ENCODE results near the gene RFFL.
"Not testable (repeated sequence)": the region's sequence is repeated elsewhere in the genome, so short reads cannot be mapped to it uniquely, and the experiment has no call there.

RFFL gene

GRCh38 chr17:35063514-35064223 is at the start of gene RFFL:
Gene RFFL (minus strand): TSS chr17:35063707. CDS start chr17:35026553, 37,154 bp downstream.
- peak; percentile 98 for FAIRE-seq
- DNase-seq (ENCODE audit: insufficient read length, low spot score): peak; percentile 62

DNA sequence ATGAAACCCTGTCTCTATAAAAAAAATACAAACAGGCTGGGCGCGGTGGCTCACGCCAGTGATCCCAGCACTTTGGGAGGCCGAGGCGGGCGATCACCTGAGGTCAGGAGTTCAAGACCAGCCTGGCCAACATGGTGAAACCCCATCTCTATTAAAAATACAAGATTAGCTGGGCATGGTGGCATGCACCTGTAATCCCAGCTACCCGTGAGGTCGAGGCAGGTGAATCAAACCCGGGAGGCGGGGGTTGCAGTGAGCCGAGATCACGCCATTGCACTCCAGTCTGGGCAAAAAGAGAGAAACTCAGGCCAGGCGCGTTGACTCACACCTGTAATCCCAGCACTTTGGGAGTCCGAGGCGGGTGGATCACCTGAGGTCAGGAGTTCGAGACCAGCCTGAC is 47.3 kb upstream of the RFFL start:
- not testable (repeated sequence) for FAIRE-seq

GRCh38 chr17:35104844-35105450 is 41.4 kb upstream of the RFFL start:
- DNase-seq (ENCODE audit: insufficient read length, low spot score): no peak
- no peak for FAIRE-seq

More for the DNA sequence above, 47.3 kb upstream of the RFFL start:
- DNase-seq (ENCODE audit: insufficient read length, low spot score): not testable (repeated sequence)

DNA sequence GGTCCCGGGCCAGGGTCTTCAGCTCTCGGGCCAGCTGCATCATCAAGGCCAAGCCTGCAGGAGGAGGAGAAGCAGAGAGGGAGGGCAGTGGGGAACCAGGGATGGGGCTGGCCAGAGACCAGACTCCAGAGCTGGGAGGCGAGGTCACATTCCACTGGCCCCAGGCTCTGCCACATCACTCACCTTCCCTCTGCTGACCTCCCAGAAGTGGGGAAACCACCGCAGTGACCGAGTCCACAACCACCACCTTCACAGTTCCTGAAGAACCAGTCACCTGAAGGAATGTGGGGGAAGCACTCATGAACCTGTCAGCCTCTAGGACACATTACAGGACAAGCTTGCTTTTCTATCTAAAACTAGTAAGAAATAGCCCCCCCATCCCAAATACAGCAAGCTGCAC is 39.8 kb upstream of the RFFL start:
- FAIRE-seq (no peak), DNase-seq (ENCODE audit: insufficient read length, low spot score) (no peak)

GRCh38 chr17:35101725-35102124 is 38.2 kb upstream of the RFFL start:
- DNase-seq (ENCODE audit: insufficient read length, low spot score) (no peak), FAIRE-seq (no peak)

GRCh38 chr17:35101036-35101435 is 37.5 kb upstream of the RFFL start:
- no peak for FAIRE-seq
- no peak for DNase-seq (ENCODE audit: insufficient read length, low spot score)

GRCh38 chr17:35099908-35100307 is 36.4 kb upstream of the RFFL start:
- DNase-seq (ENCODE audit: insufficient read length, low spot score): no peak
- no peak for FAIRE-seq

GRCh38 chr17:35097776-35098175 is 34.3 kb upstream of the RFFL start:
- FAIRE-seq (no peak), DNase-seq (ENCODE audit: insufficient read length, low spot score) (no peak)

GRCh38 chr17:35095741-35096140 is 32.2 kb upstream of the RFFL start:
- FAIRE-seq (no peak), DNase-seq (ENCODE audit: insufficient read length, low spot score) (no peak)

DNA sequence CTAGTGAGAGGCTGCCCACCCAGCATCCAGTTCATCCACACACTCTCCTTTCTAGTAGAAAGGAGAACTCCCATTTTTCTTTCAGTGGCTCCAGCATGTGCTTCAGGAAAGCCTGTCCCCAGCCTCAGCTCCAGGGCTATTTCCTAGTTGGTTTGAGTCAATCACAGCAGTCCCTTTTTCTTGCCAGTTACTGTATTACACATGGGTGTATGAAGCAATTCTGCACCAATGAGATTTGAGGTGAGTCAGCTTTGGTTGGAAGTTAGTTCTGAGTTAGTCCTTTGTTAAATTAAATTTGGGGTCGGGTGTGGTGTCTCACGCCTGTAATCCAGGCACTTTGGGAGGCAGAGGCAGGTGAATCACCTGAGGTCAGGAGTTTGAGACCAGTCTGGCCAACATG is 31.4 kb upstream of the RFFL start:
- FAIRE-seq (no peak), DNase-seq (ENCODE audit: insufficient read length, low spot score) (no peak)

DNA sequence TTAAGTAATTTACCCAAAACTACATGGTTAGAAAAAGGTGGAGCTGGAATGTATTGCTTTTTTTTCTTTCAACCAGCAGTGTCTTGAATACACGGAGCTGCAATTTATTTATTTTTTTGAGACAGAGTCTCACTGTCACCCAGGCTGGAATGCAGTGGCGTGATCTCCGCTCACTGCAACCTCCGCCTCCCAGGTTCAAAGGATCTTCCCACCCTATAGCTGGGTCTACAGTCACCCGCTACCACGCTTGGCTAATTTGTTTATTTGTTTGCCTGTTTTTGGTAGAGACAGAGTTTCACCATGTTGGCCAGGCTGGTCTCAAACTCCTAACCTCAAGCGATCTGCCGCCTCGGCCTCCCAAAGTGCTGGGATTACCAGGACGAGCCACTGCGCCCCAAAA is 27.2 kb upstream of the RFFL start:
- not testable (repeated sequence) for DNase-seq (ENCODE audit: insufficient read length, low spot score); FAIRE-seq

DNA sequence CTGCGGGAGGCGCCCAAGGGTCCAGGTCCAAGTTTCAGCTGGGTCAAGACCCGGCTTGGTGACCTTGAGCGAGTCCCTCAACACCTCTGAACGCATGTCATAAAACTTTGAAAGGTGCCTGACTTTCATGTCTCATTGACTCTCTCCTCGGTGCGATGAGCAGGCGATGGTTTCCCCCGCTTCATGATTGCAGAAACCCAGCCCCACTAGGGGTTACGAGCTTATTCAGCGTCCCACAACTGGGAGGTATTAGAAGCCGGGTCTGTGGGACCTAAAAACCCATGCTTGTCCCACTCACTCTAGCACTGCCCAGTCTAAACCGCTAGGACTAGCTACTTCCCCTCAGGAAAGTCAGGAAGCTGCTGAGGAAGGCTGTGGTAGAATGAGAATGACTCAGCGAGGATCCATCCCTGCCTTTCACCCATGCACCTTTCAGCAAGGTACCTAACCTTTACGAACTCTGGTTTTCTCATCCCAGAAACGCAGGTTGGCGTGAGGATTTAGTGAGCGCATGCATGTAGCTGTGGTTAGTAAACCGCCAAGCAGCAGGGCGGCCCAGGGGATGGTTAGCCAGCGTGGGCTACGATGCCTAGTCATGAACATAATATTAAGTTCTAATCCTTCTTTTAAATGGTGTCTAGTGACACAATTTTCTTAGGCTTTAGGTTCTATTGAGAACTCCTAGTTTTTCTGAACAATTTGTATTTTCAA is 26.2 kb upstream of the RFFL start:
- FAIRE-seq (peak; percentile 79), DNase-seq (ENCODE audit: insufficient read length, low spot score) (no peak)

DNA sequence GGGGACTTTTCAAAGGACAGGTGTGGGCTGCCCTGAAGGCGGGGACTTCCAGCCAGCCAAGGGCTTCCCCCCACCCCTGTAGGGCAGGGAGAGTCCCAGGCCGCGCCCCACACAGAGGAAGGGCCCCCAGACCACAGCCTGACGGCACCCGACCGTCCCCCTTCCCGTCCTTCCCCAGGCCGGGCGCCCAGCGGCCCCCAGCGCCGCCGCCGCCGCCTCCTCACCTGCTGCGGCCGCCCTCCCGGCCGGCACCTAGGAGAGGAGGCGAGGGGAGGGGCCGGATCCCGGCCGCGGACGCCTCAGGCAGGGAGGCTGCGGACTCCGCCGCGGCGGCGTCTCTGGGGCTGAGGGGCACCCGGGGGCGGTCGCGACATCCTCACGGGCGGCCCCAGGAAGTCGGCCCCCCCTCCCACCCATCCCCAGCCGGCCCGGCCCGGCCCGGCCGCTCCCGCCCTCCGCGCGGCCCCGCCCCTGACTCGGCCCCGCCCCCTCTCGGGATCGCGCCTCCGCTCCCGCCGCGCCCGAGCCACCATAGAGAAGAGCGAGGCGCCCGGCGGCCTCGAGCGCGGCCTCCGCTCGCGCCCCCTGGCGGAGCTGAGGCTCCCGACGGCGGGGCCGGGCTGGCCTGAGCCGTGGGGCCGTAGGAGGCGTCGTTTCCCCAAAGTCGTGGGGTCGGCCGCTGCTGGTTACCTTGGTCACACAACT is 25.5 kb upstream of the RFFL start:
- FAIRE-seq (peak; percentile 81), DNase-seq (ENCODE audit: insufficient read length, low spot score) (peak; percentile 67)

DNA sequence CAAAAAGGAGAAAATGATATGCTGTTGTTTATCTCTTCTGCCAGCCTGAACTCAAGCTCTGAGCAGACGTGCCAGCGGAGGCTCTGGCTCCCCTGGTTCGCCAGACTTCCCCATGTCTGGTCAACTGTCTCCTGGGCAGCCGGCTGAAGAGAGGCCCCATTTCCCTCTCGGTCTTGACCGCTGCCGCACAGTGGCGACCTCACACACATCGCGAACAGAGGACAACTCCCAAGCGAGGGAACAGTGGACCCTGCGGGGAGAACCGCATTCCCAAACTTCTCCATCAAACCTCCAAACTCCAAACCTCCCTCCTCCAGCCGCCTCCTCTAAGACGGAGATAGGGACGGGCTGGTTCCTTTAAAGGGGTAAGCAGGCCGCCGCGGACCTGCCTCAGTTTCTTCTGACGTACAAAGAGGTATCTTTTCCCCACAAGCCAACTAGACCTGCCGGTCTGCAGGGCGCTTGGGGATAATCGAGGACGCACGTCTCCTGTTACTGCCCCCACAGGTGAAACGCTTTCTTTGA is 24.9 kb upstream of the RFFL start:
- FAIRE-seq (peak; percentile 84), DNase-seq (ENCODE audit: insufficient read length, low spot score) (no peak)

GRCh38 chr17:35087731-35088355 is 24.3 kb upstream of the RFFL start:
- DNase-seq (ENCODE audit: insufficient read length, low spot score) (no peak), FAIRE-seq (no peak)

DNA sequence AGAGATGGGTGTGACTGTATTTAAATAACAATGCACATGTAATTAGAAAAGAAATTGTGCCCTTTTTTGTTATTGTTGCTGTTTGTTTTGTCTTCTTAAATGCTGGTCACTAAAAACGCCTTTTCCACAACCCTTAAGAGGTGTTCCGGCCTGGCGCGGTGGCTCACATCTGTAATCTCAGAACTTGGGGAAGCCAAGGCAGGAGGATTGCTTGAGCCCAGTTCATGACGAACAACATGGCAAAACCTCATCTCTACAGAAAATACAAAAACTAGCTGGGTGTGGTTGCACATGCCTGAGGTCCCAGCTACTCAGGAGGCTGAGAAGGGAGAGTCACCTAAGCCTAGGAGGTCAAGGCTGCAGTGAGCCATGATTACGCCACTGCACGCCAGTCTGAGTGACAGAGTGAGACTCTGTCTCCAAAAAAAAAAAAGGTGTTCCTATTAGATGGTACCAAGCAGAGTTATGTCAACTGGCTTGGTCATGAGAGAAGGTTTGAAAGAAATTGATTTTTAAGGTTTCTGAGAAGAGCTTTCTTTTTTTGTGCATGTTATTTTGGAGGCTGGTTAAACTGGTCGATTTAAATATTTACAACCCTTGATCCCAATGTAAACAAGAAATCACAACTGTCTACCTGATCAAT is 23.5 kb upstream of the RFFL start:
- DNase-seq (ENCODE audit: insufficient read length, low spot score) (no peak), FAIRE-seq (no peak)

- DNase-seq (ENCODE audit: insufficient read length, low spot score) (no peak), FAIRE-seq (no peak)
Measured at GRCh38 chr17:35086164-35086563, 22.7 kb upstream of the RFFL start.

DNA sequence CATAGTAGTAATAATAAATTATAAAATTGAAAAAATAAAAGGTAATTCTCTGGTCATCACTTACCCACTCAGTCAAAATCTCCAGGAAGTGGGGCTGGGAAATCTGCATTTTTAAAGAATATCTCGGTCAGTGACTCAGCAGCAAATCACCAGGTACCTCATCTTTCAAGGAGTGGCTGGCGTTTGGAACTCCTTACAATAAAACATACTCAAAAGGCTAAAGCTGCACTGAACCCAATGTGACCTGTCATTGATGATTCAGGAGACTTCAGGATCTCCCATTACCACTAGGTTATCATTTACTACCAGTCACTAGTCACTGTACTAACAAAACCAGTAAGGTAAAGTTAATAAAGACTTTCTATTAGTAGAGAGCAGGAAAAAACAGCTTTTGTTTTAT is 21.5 kb upstream of the RFFL start:
- FAIRE-seq: no peak
- DNase-seq (ENCODE audit: insufficient read length, low spot score): no peak

DNA sequence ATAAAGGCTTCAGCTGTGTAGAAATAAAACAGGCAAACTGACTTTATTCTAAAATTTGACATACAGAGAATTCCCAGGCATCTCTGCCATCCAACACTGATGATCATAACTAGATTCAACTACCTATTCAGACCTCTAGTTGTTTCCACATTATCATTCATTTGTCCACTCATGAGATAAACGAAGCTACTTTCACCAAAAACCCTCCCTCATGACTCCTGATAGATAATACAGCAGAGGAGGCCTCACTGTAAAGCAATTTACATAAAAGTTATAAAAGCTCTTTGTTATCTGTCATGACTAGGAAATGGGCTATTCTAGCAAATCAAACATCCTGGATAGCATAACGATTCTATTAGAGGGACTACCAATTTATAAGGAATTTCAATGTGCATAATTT is 19.6 kb upstream of the RFFL start:
- DNase-seq (ENCODE audit: insufficient read length, low spot score) (no peak), FAIRE-seq (no peak)

DNA sequence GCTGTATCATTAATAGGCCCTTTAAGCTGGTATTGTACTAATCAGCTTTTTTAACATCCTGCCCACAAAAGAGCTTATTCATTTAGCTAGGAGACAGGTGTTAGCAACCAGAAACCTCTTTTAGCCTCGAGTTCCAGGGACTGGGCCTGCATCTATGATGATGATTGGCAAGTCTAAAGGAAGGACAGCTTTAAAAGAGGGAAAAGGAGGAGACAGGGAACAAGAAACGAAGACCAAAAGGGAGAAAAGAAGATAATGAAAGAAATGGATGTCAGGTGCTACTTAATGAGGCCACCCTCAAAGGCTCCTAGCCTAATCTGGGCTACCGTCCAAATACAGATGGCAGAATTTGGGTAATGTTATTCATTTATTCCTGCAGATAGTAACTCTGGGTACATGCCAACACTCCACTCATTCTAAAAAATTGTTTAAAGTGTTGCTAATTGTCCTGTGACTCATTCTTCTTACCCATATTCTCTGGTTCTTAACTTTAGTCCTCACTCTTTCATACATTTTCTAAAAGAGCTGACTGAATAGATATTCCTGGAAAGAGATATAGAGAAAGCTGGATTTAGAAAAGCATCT is 18.7 kb upstream of the RFFL start:
- DNase-seq (ENCODE audit: insufficient read length, low spot score): no peak

More for the DNA sequence above, 18.7 kb upstream of the RFFL start:
- FAIRE-seq: peak; percentile 93

Measured in GM19239 (cell line).